Transverse colon (tissue), 3 donors: ENCODE measurements around the gene MDM2.

Source experiments
- POLR2A ChIP-seq: fragments of 450-650 bp; IDR thresholded peaks from one replicate; pipeline ENCODE4 v1.6.1; 2016; ENCODE audit warnings: antibody characterized with exemption, mild to moderate bottlenecking, moderate library complexity
- TF ChIP-seq, protein P1 (sequence below), 5 experiments: fragments of 200-600 bp in 3 of 5; fragments of 450-650 bp in 2 of 5; sonication (generic) in 3 of 5; IDR thresholded peaks; 1 replicate in 2 of 5; 2 replicates in 3 of 5; pipeline ENCODE4 v1.5.1; 2016 to 2017; ENCODE audit warnings: antibody characterized with exemption in 5 of 5, inconsistent platforms in 3 of 5, mild to moderate bottlenecking in 2 of 5, moderate library complexity in 1 of 5

DNA sequence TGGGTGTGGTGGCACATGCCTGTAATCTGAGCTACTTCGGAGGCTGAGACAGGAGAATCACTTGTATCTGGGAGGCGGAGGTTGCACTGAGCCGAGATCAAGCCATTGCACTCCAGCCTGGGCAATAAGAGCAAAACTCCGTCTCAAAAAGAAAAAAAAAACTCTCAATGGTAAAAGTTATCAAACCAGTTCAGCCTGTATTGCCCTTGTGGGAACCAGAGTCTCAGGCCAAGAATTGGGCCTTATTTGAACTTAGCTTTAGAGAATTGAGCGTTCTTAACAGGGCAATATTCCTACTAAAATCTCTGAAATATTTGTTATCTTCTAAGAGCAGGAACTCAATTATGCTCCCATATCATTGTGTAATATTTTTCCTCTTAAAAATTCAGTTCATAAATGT lies 7.7 kb upstream of the MDM2 start:
- TF ChIP-seq, protein P1, sequence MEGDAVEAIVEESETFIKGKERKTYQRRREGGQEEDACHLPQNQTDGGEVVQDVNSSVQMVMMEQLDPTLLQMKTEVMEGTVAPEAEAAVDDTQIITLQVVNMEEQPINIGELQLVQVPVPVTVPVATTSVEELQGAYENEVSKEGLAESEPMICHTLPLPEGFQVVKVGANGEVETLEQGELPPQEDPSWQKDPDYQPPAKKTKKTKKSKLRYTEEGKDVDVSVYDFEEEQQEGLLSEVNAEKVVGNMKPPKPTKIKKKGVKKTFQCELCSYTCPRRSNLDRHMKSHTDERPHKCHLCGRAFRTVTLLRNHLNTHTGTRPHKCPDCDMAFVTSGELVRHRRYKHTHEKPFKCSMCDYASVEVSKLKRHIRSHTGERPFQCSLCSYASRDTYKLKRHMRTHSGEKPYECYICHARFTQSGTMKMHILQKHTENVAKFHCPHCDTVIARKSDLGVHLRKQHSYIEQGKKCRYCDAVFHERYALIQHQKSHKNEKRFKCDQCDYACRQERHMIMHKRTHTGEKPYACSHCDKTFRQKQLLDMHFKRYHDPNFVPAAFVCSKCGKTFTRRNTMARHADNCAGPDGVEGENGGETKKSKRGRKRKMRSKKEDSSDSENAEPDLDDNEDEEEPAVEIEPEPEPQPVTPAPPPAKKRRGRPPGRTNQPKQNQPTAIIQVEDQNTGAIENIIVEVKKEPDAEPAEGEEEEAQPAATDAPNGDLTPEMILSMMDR (IDR thresholded peaks at IDR 0.05), result no peak
- TF ChIP-seq POLR2A, result no peak
